NK-92 (cell line): ENCODE data around the gene PHF2.

Experiments used
- DNase-seq: peaks from one replicate; lab custom pipeline; 2025; ENCODE audit not compliant: unreplicated experiment; lab: John Stamatoyannopoulos, UW

Gene PHF2

DNA sequence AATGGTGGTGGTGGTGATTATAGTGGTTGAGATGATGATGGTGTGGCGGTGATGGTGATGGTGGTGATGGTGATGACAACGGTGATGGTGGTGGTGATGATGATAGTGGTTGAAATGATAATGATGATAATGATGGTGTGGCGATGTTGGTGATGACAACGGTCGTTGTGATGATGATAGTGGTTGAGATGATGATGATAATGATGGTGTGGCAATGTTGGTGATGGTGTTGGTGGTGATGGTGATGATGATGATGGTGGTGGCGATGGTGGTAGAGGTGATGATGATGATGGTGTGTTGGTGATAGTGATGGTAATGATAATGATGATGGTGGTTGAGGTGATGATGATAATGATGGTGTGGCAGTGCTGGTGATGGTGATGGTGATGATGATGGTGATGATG is 48.0 kb downstream of the PHF2 start:
- DNase-seq, result no peak

DNA sequence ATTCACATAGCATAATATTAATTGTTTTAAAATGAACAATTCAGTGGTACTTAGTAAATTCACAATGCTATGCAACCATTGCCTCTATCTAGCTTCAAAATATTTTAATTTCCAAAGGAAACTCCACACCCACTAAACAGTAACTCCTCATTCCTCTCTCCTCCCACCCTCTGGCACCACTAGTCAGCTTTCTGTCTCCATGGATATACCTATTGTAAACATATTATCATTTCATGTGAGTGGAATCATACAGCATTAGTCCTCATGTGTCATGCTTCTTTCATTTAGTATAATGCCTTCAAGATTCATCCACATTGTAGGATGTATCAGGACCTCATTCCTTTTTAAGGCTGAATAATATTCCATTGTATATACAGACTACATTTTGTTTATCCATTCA is 48.6 kb downstream of the PHF2 start:
- no peak for DNase-seq

DNA sequence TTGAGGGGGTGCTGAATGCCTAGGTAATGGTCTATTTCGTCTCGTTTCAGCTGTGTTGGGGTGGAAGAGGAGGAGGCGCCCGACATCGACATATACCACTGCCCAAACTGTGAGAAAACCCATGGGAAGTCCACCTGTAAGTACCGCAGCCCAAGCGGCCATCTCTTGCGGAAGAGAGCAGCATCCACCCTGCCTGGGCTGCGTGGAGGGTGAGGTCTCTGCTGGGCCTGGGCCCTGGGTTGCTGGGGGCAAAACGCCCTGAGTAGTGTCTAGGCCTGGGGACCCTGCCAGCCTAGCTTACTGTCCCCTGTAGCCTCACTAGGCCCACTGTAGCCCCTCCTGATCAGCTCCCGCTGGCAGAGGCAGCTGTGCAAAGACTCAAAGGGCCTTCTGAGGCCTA is 53.5 kb downstream of the PHF2 start:
- DNase-seq, result no peak

DNA sequence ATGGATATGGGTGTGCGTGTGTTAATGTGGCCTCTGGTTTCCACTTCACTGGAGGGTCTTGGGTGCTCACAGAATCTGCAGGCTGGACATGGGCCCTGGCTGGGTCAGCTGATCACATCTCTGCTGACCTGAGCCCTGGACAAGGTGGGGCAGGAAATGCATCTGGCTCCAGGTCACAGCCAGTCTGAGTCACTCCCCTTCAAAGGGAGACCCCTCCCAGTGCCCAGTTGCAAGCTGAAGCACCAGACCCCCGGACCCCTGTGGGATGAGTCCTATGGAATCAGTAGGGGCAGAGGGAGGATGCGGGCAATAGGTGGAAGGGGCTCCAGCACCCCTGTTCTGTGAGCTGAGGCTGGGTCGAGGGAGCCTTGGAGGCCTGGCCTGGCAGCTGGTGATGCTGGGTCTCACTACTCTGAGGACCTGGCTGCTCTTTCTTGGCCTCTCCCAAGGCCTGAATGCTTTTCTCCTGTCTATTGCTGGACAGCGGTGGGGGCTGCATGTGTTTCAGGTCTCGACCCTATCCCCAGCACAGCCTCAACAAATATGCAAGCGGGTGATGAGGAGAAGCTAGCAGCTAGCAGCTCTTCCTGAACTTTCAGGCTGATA is 54.5 kb downstream of the PHF2 start:
- no peak for DNase-seq

DNA sequence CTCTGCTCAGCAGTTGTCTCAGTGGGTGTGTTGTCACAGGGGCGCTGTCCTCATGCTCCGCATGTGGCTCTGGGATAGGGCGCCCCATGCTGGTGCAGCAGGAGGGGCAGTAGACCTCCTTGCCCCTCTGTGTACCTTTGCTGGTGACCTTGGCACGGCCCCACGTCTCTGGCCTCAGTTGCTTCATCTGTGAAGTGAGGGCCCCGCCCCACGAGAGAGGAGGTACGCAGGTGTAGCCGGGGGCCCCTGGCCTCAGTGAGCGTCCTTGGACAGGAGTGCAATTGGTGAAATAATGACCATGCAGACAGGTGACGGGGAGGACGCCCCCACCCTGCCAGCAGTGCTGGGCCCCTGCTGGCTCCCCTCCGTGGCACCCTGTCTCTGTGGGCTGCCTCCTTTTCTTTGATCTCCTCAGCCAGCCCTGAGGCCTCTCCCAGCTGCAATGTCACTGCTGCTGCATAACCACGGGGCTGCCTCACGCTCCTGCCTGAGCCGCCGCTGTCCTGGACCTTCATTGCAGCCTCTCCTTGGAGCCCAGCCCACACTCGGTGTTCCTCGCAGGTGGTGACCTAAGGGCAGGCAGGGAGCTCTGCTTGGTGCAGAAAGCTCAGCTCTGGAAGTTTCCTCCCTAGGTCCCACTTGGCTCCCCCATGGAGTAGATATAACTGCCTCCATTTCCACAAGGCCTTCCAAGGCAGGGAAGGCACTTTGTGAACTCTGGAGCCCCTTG is 57.3 kb downstream of the PHF2 start:
- no peak for DNase-seq

DNA sequence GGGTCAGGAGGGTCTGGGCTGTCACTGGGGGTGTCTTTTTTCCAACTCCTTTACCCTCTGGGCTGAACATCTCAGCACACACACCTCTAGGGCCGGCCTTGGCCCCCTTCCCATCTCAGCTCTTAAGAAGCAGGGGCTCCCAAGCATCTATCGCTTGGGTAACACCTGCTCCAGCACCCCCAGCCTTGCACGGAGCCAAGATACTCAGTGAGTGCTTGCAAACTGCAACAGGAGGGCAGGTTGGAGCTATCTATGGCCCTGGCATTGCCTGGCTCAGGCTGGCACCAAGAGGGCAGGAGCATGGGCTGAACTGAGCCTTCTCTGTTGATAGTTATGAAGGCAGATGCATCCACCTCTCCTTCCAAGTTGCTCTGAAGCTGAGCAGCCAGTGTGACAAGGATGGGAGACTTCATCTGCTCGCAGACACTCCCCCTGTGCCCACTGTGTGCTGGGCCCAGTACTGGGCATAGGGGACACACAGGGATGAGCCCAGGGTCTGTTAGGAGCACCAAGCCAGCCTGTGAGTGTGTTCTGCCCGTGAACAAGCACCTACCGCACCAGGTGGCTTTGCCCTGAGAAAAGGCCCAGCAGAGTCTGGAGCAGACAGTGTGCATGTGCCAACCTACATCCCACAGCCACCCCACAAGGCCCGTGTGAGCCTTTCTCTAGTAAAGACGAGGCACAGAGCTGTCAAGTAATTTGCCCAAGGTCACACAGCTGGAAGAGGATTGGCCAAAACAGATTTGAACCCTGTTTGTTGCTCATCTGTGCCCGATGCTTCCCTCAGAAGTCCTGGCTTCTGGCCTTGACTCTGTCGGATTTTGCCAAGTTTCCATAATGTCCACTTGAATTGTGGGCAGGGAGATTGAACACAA is 58.2 kb downstream of the PHF2 start:
- no peak for DNase-seq

DNA sequence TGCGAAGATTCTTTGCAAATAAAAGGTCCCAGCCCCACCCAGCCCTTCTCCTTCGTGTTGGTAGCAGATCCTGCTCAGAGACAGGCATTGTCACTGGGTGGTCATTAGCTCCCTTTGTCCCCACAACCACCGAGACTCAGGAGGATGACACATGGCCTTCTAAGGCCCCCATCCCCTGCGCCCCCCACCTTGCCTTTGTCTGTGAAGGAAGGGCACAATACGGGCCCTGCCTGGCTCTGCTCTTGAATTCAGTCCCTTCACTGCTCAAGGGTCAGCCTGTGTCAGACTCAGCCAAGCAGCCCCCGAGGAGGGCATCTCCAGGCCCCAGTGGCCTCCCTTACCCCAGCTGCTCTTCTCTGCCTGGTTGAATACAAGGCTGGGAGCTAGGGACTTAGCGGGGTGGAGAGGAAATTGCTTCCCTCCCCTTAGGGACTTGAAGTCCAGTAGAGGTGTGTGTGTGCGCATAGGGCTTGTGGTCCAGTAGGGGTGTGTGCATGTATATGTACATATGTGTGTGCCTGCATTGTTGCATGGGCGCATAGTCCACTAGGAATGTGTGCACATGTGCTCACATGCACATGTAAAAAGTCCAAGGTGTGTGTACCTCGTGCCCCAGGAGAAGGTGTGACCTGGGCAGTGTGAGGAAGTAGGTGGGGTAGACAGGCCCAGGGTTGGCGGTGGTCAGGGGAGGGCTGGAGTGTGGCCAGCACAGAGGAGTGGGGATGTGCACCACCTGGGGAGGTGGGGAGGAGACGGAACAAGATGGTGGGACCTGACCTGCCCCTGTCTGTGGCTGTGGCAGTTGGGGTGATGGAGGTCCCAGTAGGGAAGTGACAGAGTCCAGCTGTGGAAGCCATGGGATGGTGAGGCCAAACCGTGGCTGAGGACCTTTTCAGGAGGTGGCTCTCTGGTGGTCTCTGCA is 59.1 kb downstream of the PHF2 start:
- DNase-seq, result no peak

DNA sequence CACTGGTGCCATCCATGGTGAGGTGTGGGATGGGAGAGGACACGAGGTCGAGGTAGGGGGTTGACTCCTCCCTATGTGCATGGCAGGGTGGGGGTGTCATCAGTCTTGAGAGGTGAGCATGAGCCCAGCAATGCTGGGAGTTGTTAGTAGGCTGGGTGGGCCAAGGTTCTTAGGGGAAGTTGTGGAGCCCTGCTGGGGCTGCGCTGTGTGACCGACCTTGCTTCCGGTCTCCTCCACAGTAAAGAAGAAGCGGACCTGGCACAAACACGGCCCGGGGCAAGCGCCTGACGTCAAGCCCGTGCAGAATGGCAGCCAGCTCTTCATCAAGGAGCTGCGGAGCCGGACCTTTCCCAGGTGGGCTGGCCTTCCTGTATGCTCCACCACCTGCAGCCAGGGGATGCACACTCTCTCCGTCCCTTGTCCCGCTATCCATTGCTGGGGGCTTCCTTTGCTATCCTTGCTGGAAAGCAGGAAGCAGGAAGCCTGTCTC is 59.8 kb downstream of the PHF2 start:
- no peak for DNase-seq

DNA sequence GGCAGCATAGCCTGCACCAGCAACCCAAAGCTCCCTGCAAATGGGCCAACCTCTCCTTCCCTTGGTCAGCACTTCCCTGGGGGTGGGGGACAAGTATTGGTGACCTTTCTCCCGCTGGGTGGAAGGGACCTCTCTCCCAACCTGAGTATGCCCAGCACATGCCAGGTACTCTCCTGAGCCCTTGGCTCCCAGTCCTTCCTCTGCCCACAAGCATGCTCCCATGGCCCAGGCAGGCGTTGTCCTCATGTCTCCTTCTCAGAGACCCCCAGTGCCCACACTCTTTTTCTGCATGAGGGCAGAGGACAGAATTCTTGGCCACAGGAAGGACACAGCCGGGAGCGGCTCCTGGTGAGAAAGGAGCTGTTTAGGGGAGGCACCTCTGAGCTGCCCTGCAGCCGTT is 60.3 kb downstream of the PHF2 start:
- no peak for DNase-seq

DNA sequence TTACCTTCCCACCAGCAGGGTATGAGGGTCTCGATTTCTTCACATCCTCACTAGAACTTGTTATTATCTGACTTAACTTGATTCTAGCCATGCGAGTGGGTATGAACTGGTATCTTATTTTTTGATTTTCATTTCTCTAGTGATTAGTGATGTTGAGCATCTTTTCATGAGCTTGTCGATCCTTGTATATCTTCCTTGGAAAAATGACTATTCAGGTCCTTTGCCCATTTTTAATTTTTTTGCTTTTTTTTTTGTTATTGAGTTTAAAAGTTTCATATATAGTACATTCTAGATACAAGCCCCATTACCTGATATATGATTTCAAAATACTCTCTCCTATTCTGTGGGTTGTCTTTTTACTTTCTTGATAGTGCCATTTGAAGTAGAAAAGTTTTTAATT is 61.5 kb downstream of the PHF2 start:
- no peak for DNase-seq

DNA sequence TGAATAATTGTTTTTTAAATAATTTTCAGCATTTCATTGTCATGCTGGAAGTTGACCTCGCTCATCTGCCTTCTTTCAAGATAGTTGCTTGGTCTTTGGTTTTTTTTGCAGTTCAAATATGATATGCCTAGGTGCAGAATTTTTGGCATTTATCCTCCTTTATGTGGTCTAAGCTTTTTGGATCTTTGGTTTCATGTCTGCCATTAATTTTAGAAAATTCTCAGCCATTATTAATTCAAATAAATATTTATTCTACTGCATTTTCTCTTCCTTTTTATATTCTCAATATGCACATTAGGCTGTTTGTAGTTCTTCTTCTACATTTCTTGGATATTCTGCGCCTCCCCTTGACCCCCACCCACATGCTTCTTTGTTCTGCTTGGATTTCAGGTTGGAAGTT is 63.6 kb downstream of the PHF2 start:
- no peak for DNase-seq

DNA sequence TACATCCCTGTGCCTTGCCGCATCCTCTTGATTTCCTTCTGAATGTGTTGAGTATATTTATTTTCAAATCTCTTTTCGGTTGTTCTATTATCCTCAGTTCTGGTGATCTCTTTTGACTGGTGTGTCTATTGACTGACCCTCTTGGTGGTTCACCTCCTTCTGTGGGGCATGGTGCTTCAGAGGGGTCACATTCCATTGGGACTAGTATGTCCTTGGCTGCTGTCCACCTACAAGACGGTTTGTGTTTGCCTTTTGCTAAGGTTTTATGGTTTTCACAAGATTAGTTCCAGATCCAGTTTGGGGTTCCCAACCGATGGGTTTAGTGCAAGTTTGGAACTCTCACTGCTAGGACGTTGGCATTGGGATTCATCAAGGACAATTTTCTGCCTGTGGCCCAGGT is 66.6 kb downstream of the PHF2 start:
- no peak for DNase-seq

DNA sequence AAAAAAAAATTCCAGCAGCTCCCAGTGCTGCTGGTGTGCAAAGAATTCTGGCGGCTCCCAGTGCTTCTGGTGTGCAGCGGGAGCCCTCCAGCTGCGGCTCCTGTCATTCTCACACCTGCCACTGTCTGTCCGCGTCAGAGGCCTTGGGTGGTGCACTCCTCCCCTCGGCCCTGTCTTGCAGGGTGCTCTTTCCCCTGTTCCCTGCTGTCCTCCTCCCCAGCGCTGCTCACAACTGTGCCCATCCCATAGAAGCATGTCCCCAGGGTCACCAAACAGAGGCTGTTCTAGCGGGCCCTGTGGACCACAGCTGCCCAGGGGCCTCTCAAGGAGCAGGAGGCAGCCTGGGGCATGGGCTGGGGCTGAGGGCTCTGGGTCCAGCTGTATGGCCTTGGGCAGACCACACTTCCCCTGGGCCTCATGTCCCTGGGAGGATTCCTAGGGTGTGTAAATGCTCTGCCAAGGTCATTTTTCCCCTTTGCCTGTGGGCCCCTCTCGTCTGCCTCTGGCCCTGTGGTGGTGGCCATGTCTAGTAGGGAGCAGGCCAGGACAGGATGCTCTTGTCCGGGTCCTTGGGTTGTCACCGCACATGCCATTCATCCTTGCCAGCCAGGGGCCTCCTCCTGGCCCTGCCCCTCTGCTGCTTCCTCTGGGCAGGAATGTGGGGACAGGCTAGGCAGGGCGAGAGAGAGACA is 68.2 kb downstream of the PHF2 start:
- DNase-seq, result no peak

DNA sequence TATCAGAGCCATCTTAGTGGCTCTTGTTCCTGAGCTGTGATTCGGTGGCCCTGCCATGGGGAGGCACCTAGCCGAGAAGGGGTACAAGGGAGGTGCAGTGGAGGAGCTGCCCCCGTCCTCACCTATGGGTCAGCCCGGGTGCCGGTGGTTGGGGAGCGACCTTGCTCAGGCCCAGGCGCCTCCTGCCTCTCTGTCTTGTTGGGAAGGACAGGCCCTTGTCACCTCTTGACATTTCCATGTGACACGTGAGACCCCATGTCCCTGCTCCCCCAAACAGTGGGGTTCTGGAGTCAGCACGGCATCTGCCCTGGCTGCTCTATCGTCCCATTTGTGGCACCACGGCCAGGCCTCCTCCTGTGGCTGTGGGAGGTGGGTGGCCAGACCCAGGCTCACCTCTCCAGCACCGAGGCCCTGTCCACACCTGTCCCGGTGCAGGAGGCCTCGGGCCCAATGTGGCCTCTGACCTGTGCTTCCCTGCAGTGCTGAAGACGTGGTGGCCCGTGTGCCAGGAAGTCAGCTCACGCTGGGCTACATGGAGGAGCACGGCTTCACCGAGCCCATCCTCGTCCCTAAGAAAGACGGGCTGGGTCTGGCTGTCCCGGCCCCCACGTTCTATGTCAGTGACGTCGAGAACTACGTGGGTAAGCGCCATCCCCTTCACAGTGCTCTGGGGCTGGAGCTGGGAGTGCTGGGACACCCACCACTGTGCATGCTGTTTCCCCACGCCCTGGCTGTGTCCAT is 68.9 kb downstream of the PHF2 start:
- no peak for DNase-seq

DNA sequence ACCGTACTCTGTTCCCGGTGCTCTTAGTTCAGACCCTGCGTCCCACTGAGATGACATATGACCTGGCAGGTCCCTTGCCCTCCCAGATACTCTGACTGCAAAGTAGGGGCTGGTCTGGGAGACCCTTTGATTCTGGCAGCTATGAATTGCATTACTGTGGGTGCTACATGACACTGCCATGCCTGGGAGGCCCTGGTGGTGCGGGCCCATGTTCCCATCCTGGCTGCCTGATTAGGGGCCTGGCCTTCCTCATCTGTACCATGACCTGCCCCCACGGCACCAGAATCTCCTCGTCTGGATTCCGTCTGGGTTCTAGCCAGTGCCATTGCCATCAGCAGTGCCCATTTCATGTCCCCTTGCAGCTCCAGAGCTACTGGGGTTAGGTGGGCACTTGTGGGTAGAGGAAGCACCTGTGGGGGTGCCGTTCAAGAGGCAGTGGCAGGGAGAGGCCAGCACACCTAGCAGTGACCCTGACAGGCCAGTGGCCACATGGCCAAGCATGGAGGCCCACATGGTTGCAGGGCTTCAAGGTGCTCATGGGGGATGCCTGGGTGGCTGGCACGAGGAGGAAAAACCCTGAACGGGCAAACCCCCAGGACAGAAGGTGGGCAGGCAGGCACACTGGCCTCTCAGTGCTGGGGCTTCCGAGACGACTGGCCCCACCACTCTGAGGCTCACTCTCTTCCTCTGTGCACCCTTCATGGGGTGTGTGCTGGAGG is 69.7 kb downstream of the PHF2 start:
- DNase-seq, result no peak

DNA sequence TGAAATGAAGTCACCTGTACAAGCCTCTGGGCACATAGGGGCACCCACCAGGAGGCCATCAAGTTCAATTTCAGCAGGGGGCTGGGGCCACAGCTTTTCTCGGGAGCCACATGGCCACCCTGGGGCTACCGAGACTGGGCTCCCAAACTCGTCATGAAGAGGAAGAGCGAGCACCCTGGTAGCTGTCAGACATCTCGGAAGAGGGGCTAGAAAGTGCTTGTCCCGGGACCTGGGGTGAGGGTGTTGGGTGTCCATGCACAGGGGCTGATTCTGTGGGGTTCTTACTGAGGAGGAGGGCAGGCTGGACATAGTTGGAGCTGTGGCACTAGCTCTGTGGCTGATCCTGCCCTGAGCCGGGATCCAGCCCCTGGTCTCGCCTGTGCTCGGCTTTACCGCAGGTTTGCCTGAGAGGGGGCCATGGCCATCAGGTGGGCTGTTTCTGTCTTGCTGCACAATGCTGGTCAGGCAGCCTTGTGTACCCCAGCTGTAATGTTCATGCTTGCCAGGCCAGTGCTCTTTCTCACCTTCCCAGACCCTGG is 70.3 kb downstream of the PHF2 start:
- no peak for DNase-seq

DNA sequence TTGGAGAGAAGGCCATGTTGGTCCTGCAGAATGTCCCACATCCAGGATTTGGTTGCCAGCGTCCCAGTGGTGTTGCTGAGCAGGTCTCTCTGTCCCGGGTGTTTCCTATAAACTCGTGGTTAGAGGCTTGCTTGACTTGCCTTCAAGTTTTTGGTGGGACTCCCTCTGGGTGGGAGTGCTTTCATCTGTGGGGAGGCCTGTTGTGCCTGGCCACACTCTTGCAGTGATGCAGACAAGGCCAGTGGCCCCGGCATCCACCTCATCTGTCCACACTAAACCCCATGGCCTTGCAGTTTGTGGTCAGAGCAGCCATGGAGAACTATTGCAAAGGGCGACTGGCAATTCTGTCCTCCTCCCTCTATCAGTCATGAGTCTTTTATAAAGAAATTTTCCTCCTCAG is 71.8 kb downstream of the PHF2 start:
- no peak for DNase-seq

DNA sequence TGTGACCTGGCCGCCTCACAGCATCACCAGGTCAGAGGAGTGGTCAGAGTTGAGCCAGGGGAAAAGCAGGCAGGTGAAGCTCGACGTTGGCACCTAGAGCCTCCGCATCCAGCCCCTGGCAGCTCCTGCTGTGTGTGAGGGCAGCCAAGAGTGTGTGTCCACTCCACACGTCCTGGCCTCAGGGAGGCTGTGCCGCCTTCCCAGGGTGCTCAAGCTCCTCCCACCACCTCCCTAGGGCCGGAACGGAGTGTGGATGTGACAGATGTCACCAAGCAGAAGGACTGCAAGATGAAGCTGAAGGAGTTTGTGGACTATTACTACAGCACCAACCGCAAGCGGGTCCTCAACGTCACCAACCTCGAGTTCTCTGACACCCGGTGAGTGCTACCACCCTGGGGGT is 72.5 kb downstream of the PHF2 start:
- DNase-seq, result no peak
